Head of caudate nucleus (tissue), 42 donors: ENCODE measurements around the gene HPS4.
"Not testable (repeated sequence)": the region's sequence is repeated elsewhere in the genome, so short reads cannot be mapped to it uniquely, and the experiment has no call there.

Experiments used
- DNase-seq, 42 donors: peaks; one replicate each; pipeline versions ENCODE4 v3.0.0 to v3.0.0-alpha.2; 2020 to 2021; ENCODE audit warnings: mixed read lengths in 7 of 42
- intact Hi-C: fragments of 100-400 bp; cut with DNase I; formaldehyde crosslinking; loops from one replicate; pipeline ENCODE4 v1.15.0; 2022

HPS4 gene

DNA sequence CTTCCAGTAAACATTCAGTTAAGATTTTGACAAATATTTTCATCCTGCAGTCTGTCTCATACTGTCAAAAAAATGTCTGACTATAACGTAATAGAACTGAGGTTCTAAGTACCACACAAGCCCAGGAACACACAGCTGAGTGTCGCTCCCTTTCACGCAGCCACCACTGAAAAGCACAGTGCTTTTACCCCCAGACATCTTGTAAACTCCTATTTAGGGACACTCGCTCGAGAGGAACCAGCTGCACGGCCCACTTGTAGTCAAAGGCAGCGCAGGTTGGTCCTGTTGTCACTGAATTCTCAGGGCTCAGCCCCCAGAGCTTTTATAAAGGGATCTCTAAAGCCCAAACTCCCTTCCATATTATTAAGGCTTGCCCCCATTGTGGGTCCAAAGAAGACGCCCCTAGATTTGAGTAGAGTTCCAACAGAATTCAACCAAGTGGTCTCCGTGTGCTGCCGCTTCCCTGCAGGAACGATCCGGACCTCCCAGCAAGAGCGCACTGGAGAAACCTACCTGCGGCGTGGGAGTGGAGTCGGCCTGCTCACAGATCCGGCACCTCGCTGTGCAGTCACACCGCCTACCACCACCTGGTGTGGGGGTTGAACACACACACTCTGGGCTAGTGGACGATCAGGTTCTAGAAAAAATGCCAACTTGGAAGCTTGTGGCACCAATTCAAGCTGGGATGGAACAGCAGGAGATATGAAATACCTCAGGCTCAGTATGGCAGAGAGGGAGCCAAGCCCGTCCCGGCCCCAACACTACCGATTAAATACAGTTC is 31.2 kb downstream of the HPS4 start:
- intact Hi-C loops, result no loop called here
- peak in 34 of 42 donors; percentile 33 to 86 (median 66) for DNase-seq

DNA sequence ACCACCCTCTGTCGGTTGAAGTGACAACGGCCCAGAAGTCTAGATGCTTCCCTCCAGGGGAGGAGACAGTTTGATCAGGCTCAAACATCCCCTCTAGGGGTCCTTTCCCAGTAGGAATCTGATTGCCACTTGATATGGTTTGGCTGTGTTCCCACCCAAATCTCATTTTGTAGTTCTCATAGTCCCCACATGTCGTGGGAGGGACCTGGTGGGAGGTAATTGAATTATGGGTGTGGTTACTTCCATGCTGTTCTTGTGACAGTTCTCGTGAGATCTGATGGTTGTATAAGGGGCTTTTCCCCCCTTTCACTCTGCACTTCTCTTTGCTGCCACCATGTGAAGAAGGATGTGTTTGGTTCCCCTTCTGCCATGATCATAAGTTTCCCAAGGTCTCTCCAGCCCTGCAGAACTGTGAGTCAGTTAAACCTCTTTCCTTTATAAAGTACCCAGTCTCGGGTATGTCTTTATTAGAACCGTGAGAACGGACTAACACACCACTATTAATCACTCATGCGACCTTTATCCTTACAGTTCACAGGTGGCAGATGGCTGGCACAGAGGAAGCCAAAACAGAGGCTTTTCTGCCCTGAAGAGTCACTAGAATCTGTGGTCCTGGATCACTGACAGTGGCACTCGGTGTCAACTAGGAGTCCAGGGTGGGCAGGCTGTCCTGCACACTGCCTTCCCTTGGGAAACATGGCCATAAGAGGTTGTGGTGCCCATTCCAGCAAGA is 33.0 kb downstream of the HPS4 start:
- intact Hi-C loops, result no loop called here
- peak in 12 of 42 donors; percentile 42 to 74 (median 55) for DNase-seq

DNA sequence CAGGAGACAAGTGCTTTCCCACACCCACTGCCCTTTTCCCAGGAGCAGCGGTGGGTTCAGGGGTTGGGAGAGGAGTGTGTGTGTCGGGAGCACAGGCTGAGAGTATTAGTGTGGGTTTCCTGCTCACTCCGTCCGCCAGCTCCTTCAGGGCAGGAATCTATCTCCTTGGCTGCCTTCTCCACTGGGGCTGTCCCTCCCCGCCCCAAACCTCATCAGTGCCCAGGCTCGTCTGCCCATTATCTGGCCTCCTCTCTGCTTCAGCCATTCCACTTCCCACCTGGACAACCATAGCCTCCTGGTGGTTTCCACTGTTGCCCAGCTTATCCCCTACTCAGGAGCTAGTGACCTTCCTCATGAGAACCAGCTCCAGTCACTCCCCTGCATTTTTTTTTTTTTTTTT is 34.6 kb downstream of the HPS4 start:
- DNase-seq, result peak in 1 of 42 donors; percentile 35
- intact Hi-C loops, result no loop called here

DNA sequence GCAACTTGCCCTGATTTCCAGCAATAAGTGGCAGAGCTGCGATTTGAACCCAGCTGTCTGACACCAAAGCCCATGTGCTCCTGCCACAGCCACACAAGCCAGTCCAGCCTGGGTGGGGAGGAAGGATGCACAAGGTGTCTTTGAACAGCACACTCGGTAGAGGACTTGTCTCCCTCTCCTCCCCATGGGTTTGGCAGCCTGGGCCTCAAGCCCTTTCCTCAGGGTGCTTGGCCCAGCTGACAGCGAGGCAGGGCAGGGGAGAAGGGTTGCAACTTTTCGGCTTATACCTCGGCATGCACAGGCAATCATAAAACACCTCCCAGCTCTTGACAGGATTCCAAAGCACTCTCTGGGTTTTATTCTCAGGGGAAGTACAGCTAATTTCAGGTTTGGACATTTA is 35.2 kb downstream of the HPS4 start:
- peak in 2 of 42 donors; percentile 4 to 35 for DNase-seq
- intact Hi-C loops, result no loop called here

DNA sequence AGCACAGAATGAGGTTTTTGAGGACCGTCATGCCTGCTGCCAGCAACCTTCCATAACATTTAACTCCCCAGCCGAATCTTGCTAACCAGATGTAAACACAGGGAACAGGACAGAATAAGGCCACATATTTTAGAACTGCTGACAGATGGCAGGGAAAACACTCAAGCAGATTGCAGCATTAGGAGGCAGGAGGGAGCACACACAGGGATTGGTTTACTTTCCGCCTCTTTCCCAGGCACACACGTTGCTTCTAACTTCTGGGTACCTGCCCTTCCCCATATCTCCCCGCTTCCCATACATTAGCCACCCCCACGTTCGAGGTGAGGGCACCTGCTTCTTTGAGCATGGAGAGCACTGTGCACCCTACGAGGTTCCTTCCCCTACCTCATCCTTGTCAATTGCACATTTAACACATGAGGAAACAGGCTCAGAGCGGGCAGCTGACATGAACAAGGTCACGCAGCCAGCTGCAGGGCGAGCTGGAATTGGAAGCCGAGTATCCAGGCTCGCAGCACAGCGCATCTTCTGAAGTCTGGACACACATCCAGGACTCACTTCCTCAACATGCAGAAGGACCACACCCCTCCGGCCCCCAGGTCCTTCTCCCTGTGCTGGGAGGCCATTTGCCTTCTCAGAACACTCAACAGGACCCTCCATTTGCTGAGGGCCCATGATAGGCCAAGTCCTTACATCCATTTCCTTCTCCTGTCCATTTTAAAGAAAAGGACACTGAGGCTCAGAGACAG is 35.8 kb downstream of the HPS4 start:
- intact Hi-C loops, result no loop called here
- peak in 4 of 42 donors; percentile 3 to 59 (median 46) for DNase-seq

DNA sequence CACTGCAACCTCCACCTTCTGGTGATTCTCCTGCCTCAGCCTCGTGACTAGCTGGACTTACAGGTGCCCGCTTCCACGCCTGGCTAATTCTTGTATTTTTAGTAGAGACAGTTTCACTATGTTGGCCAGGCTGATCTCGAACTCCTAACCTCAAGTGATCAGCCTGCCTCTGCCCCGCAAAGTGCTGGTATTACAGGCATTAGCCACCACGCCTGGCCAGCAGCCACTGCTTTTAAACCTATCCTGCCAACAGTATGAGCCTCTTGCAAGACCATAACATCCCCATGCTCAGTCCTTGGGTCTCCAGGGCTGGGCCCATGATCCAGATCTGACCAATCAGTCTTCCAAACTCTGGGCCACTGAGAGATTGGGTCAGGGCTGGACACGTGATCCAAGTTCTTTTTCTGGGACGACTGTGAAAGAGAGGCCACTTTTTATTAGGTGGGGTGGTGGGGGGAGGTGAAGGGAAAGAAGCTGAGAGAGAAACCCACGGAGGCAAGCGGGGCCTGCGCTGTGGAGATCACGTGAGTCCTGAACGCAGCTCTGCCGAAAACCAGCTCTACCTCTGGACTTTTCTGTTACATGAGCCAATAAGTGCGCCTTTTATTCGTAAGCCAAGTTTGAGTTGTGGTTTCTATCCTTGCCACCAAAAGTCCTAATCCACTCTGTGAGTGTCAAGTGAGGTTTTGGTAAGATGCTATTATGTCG is 36.6 kb downstream of the HPS4 start:
- DNase-seq, result peak in 3 of 42 donors; percentile 0 to 31 (median 30)
- intact Hi-C loops, result no loop called here

DNA sequence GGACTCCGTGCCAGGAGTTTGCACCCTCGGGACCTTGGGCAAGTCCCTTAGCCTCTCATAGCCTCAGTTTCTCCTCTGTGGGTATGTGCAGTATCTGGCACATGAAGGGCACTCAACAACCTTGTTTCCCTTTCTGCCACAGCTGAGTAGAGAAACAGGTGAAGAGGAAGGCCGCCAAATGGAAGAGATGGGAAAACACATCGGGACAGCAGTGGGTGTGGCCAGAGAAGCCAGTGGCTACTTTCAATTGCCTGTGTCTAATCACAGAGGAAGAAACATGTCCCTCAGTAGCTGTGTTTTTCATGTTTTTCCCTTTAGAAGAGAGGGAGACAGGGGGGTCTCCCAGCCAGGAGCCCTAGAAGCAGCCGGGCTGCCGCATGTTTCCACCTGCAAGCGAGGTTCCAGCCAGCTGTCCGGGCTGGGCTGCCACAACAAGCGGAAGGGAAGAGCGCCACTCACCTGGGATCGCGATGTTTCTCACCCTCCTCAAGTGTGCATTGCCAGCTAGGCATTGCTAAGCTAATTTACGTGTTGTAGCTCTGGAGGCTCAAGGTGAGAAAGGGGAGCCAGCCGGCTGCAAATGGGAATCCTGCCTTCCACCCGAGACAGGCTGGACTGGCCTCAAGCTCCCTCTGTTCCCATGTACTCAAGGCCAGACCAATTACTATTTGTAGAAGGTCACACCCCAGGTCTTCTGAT is 37.9 kb downstream of the HPS4 start:
- intact Hi-C loops, result no loop called here
- peak in 4 of 42 donors; percentile 3 to 39 (median 26) for DNase-seq

DNA sequence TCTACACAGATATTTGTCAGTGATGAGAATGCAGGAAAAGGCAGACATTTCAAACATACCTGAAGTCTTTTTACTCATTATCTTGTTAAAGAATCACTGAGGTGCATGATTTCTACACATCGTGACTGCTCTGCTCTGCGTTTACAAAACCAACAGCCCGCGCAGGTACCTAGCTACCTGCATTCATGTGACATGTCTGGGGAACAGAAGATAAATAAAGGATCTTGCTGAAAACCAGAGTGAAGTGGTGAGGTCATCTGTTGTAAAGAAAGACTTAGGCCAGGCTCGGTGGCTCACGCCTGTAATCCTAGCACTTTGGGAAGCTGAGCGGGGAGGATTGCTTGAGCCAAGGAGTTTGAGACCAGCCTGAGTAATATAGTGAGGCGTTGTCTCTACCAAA is 38.8 kb downstream of the HPS4 start:
- DNase-seq, result peak in 4 of 42 donors; percentile 1 to 34 (median 33)
- intact Hi-C loops, result no loop called here

DNA sequence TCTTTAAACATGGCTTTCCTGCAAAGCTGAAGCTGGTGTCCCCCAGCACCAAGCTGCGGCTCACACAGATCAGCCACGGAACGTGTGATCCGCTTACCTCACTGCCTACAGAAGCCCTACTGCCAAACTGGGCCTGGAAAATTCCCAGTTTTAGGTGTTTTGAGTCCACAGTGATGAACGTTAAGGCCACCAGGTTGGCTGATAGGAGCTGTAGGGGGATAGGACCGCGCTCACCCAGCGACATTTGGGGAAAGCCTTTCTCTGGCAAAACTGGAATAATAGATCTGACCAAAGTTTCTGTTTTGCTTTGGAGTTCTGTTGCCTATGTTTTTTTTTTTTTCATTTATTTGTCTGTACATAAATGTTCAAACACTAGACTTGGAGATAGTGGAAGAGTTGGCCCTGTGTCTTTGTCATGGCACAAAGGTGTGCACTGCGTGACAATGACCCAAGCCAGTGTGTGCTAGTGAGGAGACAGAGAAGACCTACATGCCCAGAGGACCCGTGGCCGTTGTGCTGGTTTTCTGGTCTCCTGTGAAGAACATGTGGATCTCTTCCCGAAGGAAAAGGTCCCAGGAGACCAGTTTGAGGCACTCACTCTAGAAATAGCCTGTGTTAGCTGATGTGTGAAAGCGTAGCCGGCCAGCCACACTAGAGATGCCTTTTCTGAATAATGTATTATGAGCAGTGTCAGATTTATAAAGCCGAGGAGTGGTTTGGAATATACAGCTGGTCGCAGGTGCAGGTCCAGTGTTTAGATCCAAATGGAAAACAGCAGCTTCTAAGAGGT is 39.5 kb downstream of the HPS4 start:
- DNase-seq, result peak in 5 of 42 donors; percentile 3 to 39 (median 26)
- intact Hi-C loops, result no loop called here

DNA sequence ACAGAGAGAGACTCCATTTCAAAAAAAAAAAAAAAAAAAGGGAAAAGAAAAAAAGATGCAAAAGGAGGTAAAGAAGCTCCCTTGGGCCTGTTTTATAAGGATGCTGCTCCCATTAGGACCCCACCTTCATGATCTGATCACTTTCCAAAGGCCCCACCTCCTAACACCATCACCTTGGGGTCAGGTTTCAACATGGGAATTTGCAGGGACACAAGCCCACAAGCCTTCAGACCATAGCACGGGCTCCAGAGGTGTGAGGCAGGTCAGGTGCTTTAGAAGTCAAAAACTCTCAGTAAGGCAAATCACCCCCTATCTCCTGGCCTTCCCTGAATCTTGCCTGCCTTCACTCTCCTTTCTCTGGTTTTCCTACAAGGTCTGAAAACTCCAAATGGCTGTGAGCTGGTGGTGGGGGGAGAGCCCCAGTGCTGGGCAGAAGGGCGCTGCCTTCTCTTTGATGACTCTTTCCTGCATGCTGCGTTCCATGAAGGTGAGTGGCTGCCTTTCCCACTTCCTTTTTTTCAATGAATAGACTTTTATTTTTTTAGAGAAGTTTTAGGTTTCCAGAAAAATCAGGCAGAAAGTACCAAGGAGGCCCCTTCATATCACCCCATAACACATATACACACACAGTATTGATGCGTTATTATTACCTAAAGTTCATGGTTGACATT is 41.4 kb downstream of the HPS4 start:
- peak in 3 of 42 donors; percentile 7 to 24 (median 18) for DNase-seq
- intact Hi-C loops, result no loop called here

DNA sequence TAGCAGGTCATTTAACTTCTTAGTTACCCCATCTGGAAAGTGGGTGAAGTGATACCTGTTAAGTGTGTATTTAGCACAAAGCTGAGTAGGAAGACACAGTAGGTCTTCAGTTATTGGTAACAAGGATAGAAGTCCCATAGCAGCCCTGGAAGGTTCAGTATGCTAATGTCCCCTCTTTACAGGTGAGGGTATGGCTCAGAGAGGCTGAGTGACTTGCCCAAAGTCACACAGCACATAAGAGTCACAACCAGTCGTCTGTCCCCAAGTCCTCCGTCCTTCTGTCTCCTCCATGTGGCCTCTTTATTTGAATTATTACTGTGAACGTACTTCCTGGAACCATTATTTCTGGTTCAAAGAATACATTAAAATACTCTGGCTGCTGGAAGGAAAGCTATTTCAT is 44.0 kb downstream of the HPS4 start:
- intact Hi-C loops, result no loop called here
- DNase-seq, result peak in 1 of 42 donors; percentile 12

DNA sequence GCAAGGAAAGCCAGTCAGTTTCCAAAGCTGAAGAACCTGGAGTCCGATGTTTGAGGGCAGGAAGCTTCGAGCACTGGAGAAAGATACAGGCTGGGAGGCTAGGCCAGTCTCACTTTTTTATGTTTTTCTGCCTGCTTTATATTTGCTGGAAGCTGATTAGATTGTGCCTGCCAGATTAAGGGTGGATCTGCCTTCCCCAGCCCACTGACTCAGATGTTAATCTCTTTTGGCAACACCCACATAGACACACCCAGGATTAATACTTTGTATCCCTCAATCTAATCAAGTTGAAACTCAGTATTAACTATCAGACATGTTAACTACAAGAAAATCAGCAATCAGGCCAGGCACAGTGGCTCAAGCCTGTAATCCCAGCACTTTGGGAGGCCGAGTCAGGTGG is 44.8 kb downstream of the HPS4 start:
- intact Hi-C loops, result not testable (repeated sequence)
- DNase-seq, result peak in 2 of 42 donors; percentile 26 to 42

DNA sequence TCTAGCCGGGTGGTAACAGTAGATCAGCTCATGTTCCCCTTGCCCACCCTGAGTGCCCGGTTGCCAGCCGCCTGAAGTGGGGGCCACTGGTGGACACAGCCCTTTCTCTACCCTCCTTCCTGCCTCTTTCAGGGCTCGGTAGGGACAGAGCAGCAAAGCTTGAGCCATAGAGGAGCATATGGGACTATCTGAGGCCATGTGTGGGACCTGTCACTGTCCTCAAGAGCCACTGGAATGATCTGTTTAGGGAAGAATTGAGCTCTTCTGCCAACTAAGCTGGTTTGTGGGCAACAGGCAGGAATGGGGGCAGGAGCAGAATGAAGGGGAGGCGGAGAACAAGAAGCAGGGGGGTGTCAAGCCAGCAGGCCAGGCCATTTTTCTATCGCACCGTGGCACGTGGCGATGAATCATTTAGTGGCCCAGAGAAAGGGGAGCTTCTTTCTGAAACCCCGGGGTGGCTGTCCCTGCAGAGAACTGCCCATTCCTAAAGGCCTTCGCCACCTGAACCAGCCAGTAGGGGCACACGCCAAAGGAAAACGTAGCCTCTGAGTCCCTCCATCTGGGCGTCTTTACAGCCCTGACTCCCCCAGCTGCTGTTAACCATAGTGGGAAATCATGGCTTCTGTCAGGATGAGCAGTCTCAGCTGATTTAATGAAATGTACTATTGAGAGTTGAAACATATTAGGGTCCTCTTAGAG is 45.7 kb downstream of the HPS4 start:
- intact Hi-C loops, result no loop called here
- peak in 2 of 42 donors; percentile 3 to 36 for DNase-seq

DNA sequence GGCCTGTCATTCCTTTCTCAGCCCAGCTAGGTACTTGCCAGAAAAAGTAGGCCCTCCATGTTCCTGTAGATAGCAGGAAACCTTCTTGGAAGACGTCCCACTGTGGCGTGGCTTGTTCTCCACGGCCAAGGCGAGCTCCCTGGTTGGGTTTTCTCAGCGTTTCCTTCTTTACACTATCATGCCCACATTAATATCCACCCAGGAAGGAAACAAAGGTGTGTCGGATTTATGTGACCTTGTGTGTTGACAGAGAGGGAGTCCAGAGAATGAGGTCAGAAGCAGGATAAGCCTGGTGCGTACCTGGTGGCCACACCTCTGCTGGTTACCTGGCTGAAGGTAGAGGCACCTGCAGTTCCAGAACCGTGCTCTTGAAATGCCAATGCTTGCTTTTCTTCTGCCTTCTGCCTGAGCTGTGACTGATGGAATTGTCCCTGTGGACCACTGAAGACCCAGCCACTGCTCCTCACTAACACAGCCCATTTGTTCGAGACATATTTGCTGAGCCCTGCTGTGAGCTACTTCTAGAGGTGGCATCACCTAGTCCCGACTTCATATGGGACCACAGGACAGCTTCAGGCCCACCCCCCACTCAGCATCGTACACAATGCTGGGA is 46.6 kb downstream of the HPS4 start:
- intact Hi-C loops, result no loop called here
- DNase-seq, result peak in 1 of 42 donors; percentile 3

DNA sequence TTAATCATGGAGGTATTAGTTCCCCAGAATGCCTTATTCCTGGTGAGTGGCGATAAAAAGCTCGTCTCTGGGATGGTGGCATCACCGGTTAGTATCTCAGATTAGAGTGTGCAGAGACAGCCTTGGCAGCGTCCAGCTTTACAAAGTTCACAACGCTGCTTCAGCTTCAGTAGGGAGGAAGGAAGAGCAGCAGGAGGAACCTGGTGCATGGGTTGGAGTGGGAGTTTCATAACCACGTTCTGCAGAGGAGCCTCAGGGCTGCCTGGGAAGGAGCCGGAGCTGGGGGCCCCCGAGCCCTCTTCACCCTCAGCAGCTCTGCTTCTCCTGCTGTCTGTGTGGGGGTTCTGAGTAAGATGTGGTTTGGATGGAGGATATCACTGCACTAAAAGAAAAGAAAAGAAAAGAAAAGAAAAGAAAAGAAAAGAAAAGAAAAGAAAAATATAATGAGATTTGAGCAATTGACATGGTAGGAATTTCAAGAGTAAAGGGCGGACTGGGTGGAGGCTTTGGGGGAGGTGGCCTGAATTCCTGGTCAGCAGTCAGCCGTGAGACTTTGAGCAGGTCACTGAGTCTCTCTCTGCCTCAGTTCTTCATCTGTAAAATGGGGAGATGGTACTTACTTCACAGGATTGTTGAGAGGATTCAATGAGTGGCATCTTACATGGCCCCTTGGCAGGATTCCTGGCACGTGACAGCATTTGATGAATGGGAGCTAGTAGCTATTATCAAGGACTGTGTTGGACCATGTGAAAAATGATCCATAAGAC is 48.1 kb downstream of the HPS4 start:
- intact Hi-C loops, result no loop called here
- DNase-seq, result peak in 17 of 42 donors; percentile 15 to 80 (median 56)
